ENCODE results near the gene SNED1. TPM values are rescaled to one million over a fixed set of nuclear protein-coding genes. Genes with fewer than 3 reads are reported as not detected.

SNED1 gene
- total RNA-seq, 1 donor from 2014 or later, result 6.1 TPM

- no peak overlapping the region for H3K27ac ChIP-seq (replicated peaks)
- TF ChIP-seq CTCF (IDR thresholded peaks at IDR 0.05; ENCODE audit: borderline replicate concordance), result no peak
- intact Hi-C loops (cut with micrococcal nuclease), result no loop called here
- no peak for DNase-seq
- H3K27me3 ChIP-seq (ENCODE audit: low read depth), result no peaks in the 10 kb centered on the region
- H3K9me3 ChIP-seq (replicated peaks), result no peaks in the 10 kb centered on the region
- no peak overlapping the region for H3K4me3 ChIP-seq
- peaks cover 83% of the 10 kb centered on the region for H3K36me3 ChIP-seq
- no peaks in the 10 kb centered on the region for H3K4me1 ChIP-seq
Measured at GRCh38 chr2:241070811-241071676, 72.6 kb downstream of the SNED1 start.

GRCh38 chr2:241071677-241072111, 73.3 kb downstream of the SNED1 start:
- intact Hi-C loops (cut with micrococcal nuclease), result no loop called here
- Histone ChIP-seq H3K27me3 (ENCODE audit: low read depth) (no peaks in the 10 kb centered on the region), H3K4me3 (no peak overlapping the region), H3K36me3 (peaks cover 84% of the 10 kb centered on the region), H3K9me3 (replicated peaks) (no peaks in the 10 kb centered on the region), H3K4me1 (no peaks in the 10 kb centered on the region), H3K27ac (replicated peaks) (no peak overlapping the region)
- no peak for DNase-seq
- no peak for TF ChIP-seq CTCF (IDR thresholded peaks at IDR 0.05; ENCODE audit: borderline replicate concordance)

GRCh38 chr2:241072151-241072550, 73.7 kb downstream of the SNED1 start:
- Histone ChIP-seq H3K36me3 (peaks cover 84% of the 10 kb centered on the region), H3K4me1 (no peaks in the 10 kb centered on the region), H3K4me3 (no peak overlapping the region), H3K9me3 (replicated peaks) (no peaks in the 10 kb centered on the region), H3K27ac (replicated peaks) (no peak overlapping the region), H3K27me3 (ENCODE audit: low read depth) (no peaks in the 10 kb centered on the region)
- intact Hi-C loops (cut with micrococcal nuclease), result no loop called here
- no peak for DNase-seq
- TF ChIP-seq CTCF (IDR thresholded peaks at IDR 0.05; ENCODE audit: borderline replicate concordance), result no peak

GRCh38 chr2:241072553-241073165, 74.2 kb downstream of the SNED1 start:
- no peaks in the 10 kb centered on the region for H3K9me3 ChIP-seq (replicated peaks)
- H3K36me3 ChIP-seq, result peaks cover 80% of the 10 kb centered on the region
- H3K4me1 ChIP-seq, result no peaks in the 10 kb centered on the region
- no peak for DNase-seq
- no peak overlapping the region for H3K4me3 ChIP-seq
- intact Hi-C loops (cut with micrococcal nuclease), result no loop called here
- no peak for TF ChIP-seq CTCF (IDR thresholded peaks at IDR 0.05; ENCODE audit: borderline replicate concordance)
- no peak overlapping the region for H3K27ac ChIP-seq (replicated peaks)
- H3K27me3 ChIP-seq (ENCODE audit: low read depth), result no peaks in the 10 kb centered on the region

- intact Hi-C loops (cut with micrococcal nuclease), result no loop called here
- no peak for DNase-seq
Measured at GRCh38 chr2:241073166-241074064, 75.0 kb downstream of the SNED1 start.

More at GRCh38 chr2:241073166-241074064, 75.0 kb downstream of the SNED1 start:
- Histone ChIP-seq H3K4me3 (no peak overlapping the region), H3K27me3 (ENCODE audit: low read depth) (no peaks in the 10 kb centered on the region), H3K4me1 (no peaks in the 10 kb centered on the region), H3K36me3 (peaks cover 72% of the 10 kb centered on the region), H3K9me3 (replicated peaks) (no peaks in the 10 kb centered on the region), H3K27ac (replicated peaks) (no peak overlapping the region)
- TF ChIP-seq CTCF (IDR thresholded peaks at IDR 0.05; ENCODE audit: borderline replicate concordance), result no peak

All from left ventricle myocardium inferior (tissue), 1 donor.